Neural cell (in vitro differentiated cells): Measurements from ENCODE around the gene PPARG. TPM values are rescaled to one million over a fixed set of nuclear protein-coding genes. Genes with fewer than 3 reads are reported as not detected.

ENCODE experiments used
- H2AFZ ChIP-seq: fragments of 200-600, 300-800 bp; sonication (generic), shearing (Covaris generic); 2 replicates; pipeline ENCODE4 v1.6.0; 2014; ENCODE audit warnings: low read depth, mild to moderate bottlenecking, antibody characterized with exemption, low read length, moderate library complexity
- H3F3A ChIP-seq: fragments of 200-600 bp; shearing (Covaris generic); 2 replicates; pipeline ENCODE4 v1.6.1; 2016; ENCODE audit warnings: mild to moderate bottlenecking, moderate library complexity, mixed read lengths, antibody characterized with exemption, low read length; ENCODE audit not compliant: insufficient read depth, poor library complexity, severe bottlenecking
- H3K27ac ChIP-seq: fragments of 200-600, 300-800 bp; sonication (generic), shearing (Covaris generic); 2 replicates; pipeline ENCODE4 v1.5.1; 2014; ENCODE audit warnings: mild to moderate bottlenecking, low read length, moderate library complexity
- H3K27me3 ChIP-seq: fragments of 300-800, 200-600 bp; sonication (generic), shearing (Covaris generic); 2 replicates; pipeline ENCODE4 v1.6.0; 2014; ENCODE audit warnings: mild to moderate bottlenecking, low read depth, low read length, moderate library complexity; ENCODE audit not compliant: insufficient read depth
- H3K36me3 ChIP-seq: fragments of 300-800, 200-600 bp; sonication (generic), shearing (Covaris generic); 2 replicates; pipeline ENCODE4 v1.5.1; 2014; ENCODE audit warnings: mild to moderate bottlenecking, antibody characterized with exemption, low read length, moderate library complexity; ENCODE audit not compliant: insufficient read depth
- H3K4me2 ChIP-seq: fragments of 300-800, 200-600 bp; sonication (generic), shearing (Covaris generic); 2 replicates; pipeline ENCODE4 v1.6.0; 2014; ENCODE audit warnings: mild to moderate bottlenecking, low read length
- H3K4me3 ChIP-seq: fragments of 300-800, 200-600 bp; sonication (generic), shearing (Covaris generic); 2 replicates; pipeline ENCODE4 v1.5.1; 2014; ENCODE audit warnings: mild to moderate bottlenecking, low read length, moderate library complexity
- H3K79me2 ChIP-seq: fragments of 200-600 bp; shearing (Covaris generic); replicated peaks from 2 replicates; pipeline ENCODE4 v1.6.0; 2014; ENCODE audit warnings: mild to moderate bottlenecking, low read length, moderate library complexity; ENCODE audit not compliant: insufficient read depth
- H3K9ac ChIP-seq: fragments of 300-800, 200-600 bp; sonication (generic), shearing (Covaris generic); 2 replicates; pipeline ENCODE4 v1.6.1; 2016; ENCODE audit warnings: mild to moderate bottlenecking, low read length, mixed read lengths
- H3K9me2 ChIP-seq: fragments of 200-600 bp; shearing (Covaris generic); 2 replicates; pipeline ENCODE4 v1.6.1; 2016; ENCODE audit warnings: mild to moderate bottlenecking, low read length, mixed read lengths; ENCODE audit not compliant: insufficient read depth
- H3K9me3 ChIP-seq: fragments of 200-600, 300-800 bp; sonication (generic), shearing (Covaris generic); 2 replicates; pipeline ENCODE4 v1.6.1; 2016; ENCODE audit warnings: mild to moderate bottlenecking, mixed run types, low read length, moderate library complexity, mixed read lengths
- H4K20me1 ChIP-seq: fragments of 200-600 bp; shearing (Covaris generic); 2 replicates; pipeline ENCODE4 v1.6.1; 2016; ENCODE audit warnings: mild to moderate bottlenecking, mixed run types; ENCODE audit not compliant: insufficient read depth
- EP300 ChIP-seq: fragments of 450-650 bp; conservative IDR thresholded peaks from 2 replicates; pipeline ENCODE4 v1.6.1; 2014; ENCODE audit warnings: antibody characterized with exemption, mild to moderate bottlenecking, moderate library complexity; ENCODE audit not compliant: poor library complexity, severe bottlenecking
- EZH2 ChIP-seq: fragments of 200-600, 300-800 bp; shearing (Covaris generic), sonication (generic); IDR thresholded peaks from 2 replicates; pipeline ENCODE4 v1.6.1; 2014; ENCODE audit warnings: antibody characterized with exemption, low read length, borderline replicate concordance, mild to moderate bottlenecking; ENCODE audit not compliant: insufficient read depth, poor library complexity, severe bottlenecking
- MXI1 ChIP-seq: fragments of 450-650 bp; conservative IDR thresholded peaks from 2 replicates; pipeline ENCODE4 v1.6.1; 2014; ENCODE audit warnings: antibody characterized with exemption, mild to moderate bottlenecking; ENCODE audit not compliant: poor library complexity, severe bottlenecking
- POLR2AphosphoS5 ChIP-seq: IDR thresholded peaks from 2 replicates; pipeline ENCODE4 v1.6.1; 2012
- RAD21 ChIP-seq: fragments of 450-650 bp; conservative IDR thresholded peaks from 2 replicates; pipeline ENCODE4 v1.6.1; 2014; ENCODE audit warnings: antibody characterized with exemption, mild to moderate bottlenecking, moderate library complexity
- SMC3 ChIP-seq: fragments of 450-650 bp; conservative IDR thresholded peaks from 2 replicates; pipeline ENCODE4 v1.6.1; 2014; ENCODE audit warnings: antibody characterized with exemption, mild to moderate bottlenecking, moderate library complexity; ENCODE audit not compliant: poor library complexity
- TAF1 ChIP-seq: IDR thresholded peaks from 2 replicates; pipeline ENCODE4 v1.6.1; 2012; ENCODE audit warnings: low read depth
- polyA plus RNA-seq: library from polyadenylated mRNA; depleted of rRNA; stranded (reverse); fragments of >200 nt; gene quantifications from 2 replicates; pipeline ENCODE4 v1.2.3, GENCODE V29; 2014
- TF ChIP-seq, protein P1 (sequence below): IDR thresholded peaks from 2 replicates; pipeline ENCODE4 v1.6.1; 2012; ENCODE audit warnings: borderline replicate concordance
- TF ChIP-seq, protein P2 (sequence below): fragments of 450-650 bp; IDR thresholded peaks from 2 replicates; pipeline ENCODE4 v1.5.1; 2014; ENCODE audit warnings: antibody characterized with exemption, mild to moderate bottlenecking, moderate library complexity; ENCODE audit not compliant: poor library complexity, severe bottlenecking

Gene PPARG
- polyA plus RNA-seq, 1 donor from 2014 or later = 0.35 TPM

DNA sequence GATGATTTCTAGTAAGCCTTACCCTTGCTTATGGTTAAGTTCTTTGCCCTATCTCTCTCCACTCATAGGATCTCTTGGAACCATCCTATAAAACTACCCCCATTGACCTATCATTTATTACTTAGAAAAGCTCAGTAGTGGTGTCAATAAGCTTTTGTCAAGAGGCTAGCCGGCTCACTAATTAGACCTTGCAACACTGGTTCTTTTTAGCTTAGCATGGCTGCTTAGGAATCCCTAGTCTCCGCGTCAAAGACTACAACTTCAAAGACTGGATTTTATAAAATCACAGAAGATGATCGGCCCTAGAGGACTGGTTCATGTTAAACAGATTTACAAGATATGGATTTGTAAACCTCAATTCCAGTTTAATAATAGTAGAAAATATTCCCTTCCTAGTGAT lies 7.6 kb downstream of the PPARG start:
- no peak for TF ChIP-seq MXI1
- TF ChIP-seq, protein P1, sequence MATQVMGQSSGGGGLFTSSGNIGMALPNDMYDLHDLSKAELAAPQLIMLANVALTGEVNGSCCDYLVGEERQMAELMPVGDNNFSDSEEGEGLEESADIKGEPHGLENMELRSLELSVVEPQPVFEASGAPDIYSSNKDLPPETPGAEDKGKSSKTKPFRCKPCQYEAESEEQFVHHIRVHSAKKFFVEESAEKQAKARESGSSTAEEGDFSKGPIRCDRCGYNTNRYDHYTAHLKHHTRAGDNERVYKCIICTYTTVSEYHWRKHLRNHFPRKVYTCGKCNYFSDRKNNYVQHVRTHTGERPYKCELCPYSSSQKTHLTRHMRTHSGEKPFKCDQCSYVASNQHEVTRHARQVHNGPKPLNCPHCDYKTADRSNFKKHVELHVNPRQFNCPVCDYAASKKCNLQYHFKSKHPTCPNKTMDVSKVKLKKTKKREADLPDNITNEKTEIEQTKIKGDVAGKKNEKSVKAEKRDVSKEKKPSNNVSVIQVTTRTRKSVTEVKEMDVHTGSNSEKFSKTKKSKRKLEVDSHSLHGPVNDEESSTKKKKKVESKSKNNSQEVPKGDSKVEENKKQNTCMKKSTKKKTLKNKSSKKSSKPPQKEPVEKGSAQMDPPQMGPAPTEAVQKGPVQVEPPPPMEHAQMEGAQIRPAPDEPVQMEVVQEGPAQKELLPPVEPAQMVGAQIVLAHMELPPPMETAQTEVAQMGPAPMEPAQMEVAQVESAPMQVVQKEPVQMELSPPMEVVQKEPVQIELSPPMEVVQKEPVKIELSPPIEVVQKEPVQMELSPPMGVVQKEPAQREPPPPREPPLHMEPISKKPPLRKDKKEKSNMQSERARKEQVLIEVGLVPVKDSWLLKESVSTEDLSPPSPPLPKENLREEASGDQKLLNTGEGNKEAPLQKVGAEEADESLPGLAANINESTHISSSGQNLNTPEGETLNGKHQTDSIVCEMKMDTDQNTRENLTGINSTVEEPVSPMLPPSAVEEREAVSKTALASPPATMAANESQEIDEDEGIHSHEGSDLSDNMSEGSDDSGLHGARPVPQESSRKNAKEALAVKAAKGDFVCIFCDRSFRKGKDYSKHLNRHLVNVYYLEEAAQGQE = no peak
- TF ChIP-seq RAD21 = no peak
- Histone ChIP-seq H3K36me3 (no peaks in the 10 kb centered on the region), H3K9me3 (no peaks in the 10 kb centered on the region), H4K20me1 (no peaks in the 10 kb centered on the region), H3K27ac (no peak overlapping the region), H2AFZ (no peak overlapping the region), H3K79me2 (no peaks in the 10 kb centered on the region), H3K4me3 (no peak overlapping the region), H3F3A (no peaks in the 10 kb centered on the region), H3K9me2 (no peaks in the 10 kb centered on the region), H3K27me3 (no peaks in the 10 kb centered on the region), H3K4me2 (no peak overlapping the region), H3K9ac (no peak overlapping the region)

DNA sequence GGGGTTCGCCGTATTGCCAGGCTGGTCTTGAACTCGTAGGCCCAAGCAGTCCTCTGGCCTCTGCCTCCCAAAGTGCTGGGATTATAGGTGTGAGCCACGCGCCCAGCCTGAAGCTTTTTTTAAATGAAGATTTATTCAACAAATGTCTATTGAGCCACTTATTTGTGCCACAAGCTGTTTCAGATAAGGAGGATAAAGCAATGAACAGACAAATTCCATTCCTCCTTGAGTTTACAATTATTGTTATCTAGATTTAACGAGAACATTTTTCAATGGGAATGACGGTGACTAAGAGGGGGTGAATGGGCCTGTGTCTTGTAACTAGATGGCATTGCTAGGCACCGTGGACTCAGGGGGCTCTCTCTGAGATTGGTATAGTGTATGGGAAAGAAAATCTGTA lies 10.2 kb downstream of the PPARG start:
- H2AFZ ChIP-seq = no peak overlapping the region
- no peaks in the 10 kb centered on the region for H4K20me1 ChIP-seq
- TF ChIP-seq RAD21 (no peak), TAF1 (no peak), EZH2 (no peak), POLR2AphosphoS5 (no peak), MXI1 (no peak), EP300 (no peak), SMC3 (no peak)
- TF ChIP-seq, protein P1 = no peak
- TF ChIP-seq, protein P2, sequence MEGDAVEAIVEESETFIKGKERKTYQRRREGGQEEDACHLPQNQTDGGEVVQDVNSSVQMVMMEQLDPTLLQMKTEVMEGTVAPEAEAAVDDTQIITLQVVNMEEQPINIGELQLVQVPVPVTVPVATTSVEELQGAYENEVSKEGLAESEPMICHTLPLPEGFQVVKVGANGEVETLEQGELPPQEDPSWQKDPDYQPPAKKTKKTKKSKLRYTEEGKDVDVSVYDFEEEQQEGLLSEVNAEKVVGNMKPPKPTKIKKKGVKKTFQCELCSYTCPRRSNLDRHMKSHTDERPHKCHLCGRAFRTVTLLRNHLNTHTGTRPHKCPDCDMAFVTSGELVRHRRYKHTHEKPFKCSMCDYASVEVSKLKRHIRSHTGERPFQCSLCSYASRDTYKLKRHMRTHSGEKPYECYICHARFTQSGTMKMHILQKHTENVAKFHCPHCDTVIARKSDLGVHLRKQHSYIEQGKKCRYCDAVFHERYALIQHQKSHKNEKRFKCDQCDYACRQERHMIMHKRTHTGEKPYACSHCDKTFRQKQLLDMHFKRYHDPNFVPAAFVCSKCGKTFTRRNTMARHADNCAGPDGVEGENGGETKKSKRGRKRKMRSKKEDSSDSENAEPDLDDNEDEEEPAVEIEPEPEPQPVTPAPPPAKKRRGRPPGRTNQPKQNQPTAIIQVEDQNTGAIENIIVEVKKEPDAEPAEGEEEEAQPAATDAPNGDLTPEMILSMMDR = no peak
- H3K36me3 ChIP-seq = no peaks in the 10 kb centered on the region
- no peak overlapping the region for H3K4me2 ChIP-seq
- no peaks in the 10 kb centered on the region for H3K9me2 ChIP-seq
- no peaks in the 10 kb centered on the region for H3K27me3 ChIP-seq
- H3K9me3 ChIP-seq = no peaks in the 10 kb centered on the region
- no peak overlapping the region for H3K9ac ChIP-seq
- no peaks in the 10 kb centered on the region for H3K79me2 ChIP-seq
- no peak overlapping the region for H3K27ac ChIP-seq
- H3K4me3 ChIP-seq = no peak overlapping the region
- no peaks in the 10 kb centered on the region for H3F3A ChIP-seq
